Aorta (tissue), 5 donors: ENCODE results near the gene MAB21L4. TPM values are rescaled to one million over a fixed set of nuclear protein-coding genes. Genes with fewer than 3 reads are reported as not detected.

ENCODE experiments used
- ATAC-seq: fragments of 200-7000 bp; cut with Tn5 transposase; one replicate; pipeline ENCODE4 v1.9.1; 2022; ENCODE audit warnings: moderate library complexity; ENCODE audit not compliant: low FRiP score
- DNase-seq, 2 donors: peaks; one replicate each; pipeline ENCODE4 v3.0.0-alpha.2; 2020
- H3K27ac ChIP-seq, 2 donors: one replicate each; pipeline ENCODE4 v1.5.1; 2013; ENCODE audit warnings: low read length in 2 of 2, mild to moderate bottlenecking in 2 of 2, moderate library complexity in 2 of 2, control low read depth in 1 of 2, inconsistent platforms in 1 of 2, low read depth in 1 of 2
- H3K27me3 ChIP-seq, 2 donors: one replicate each; pipeline ENCODE4 v1.6.1; 2013; ENCODE audit warnings: control low read depth in 1 of 2, low read length in 1 of 2, mild to moderate bottlenecking in 1 of 2, moderate library complexity in 1 of 2; ENCODE audit not compliant: insufficient read depth in 2 of 2, control insufficient read depth in 1 of 2
- H3K36me3 ChIP-seq, 2 donors: one replicate each; pipeline ENCODE4 v1.6.1; 2013; ENCODE audit warnings: control low read depth in 1 of 2, low read length in 1 of 2, mild to moderate bottlenecking in 1 of 2; ENCODE audit not compliant: insufficient read depth in 2 of 2, control insufficient read depth in 1 of 2
- H3K4me1 ChIP-seq, 2 donors: one replicate each; pipeline ENCODE4 v1.6.1; 2013; ENCODE audit warnings: low read length in 2 of 2, control low read depth in 1 of 2, mild to moderate bottlenecking in 1 of 2, moderate library complexity in 1 of 2; ENCODE audit not compliant: insufficient read depth in 2 of 2, control insufficient read depth in 1 of 2
- H3K4me3 ChIP-seq, 2 donors: one replicate each; pipeline ENCODE4 v1.5.1; 2013; ENCODE audit warnings: low read length in 2 of 2, control low read depth in 1 of 2, mild to moderate bottlenecking in 1 of 2
- H3K9me3 ChIP-seq: one replicate; pipeline ENCODE4 v1.6.1; 2013; ENCODE audit warnings: mild to moderate bottlenecking, low read length; ENCODE audit not compliant: control insufficient read depth
- WGBS, 2 donors: extraction: QIAGEN DNeasy Blood & Tissue Kit; methylation state at CpG; one replicate each; pipeline ENCODE4 v1.1.7; 2013; 5-methylcytosine and 5-hydroxymethylcytosine counted together
- intact Hi-C, 2 donors: fragments of 100-400 bp; cut with DNase I; formaldehyde crosslinking; loops; one replicate each; pipeline versions ENCODE4 v1.14.2 to v1.15.0; 2022
- polyA plus RNA-seq, 2 donors: library from polyadenylated mRNA; stranded (reverse); fragments of 200-250 nt; gene quantifications; one replicate each; pipeline ENCODE4 v1.2.3, GENCODE V29; 2013
- total RNA-seq, 2 donors: library from RNA; stranded (reverse); fragmentation: NEBNext Ultra II Directional; extraction: Animal tissue kit (Norgen Biotek cat#: 25700); gene quantifications; one replicate each; pipeline ENCODE4 v1.2.1, GENCODE V29; 2021
- donor health status: healthy with polysubstance abuse.
- donor health status: Bipolar disorder and iron deficiency.
- donor health status: DM: no; HTN: no; CAD: no.
- donor health status: DM: no; HTN: no; CAD: no.
- donor health status: DM: yes; HTN: yes; CAD: no.

The MAB21L4 gene
- total and polyA plus RNA-seq, 4 donors, result 5.5 TPM; not detected in 3

- Histone ChIP-seq H3K4me3 (no peak overlapping the region), H3K36me3 (no peaks in the 10 kb centered on the region), H3K27ac (no peak overlapping the region), H3K27me3 (no peaks in the 10 kb centered on the region), H3K4me1 (no peaks in the 10 kb centered on the region), H3K9me3 (no peaks in the 10 kb centered on the region)
- ATAC-seq, result peak; percentile 27
- no peak for DNase-seq
- intact Hi-C loops, result loop anchor here in 1 of 2 donors (5.0 kb wide), 1 partner anchor 327 kb away; no protein-coding TSS in a partner anchor
- WGBS, 2 donors, result 89% methylated on average over 28 of the region's 28 CpGs
Measured at GRCh38 chr2:240839152-240840143, 56.5 kb downstream of the MAB21L4 start.

GRCh38 chr2:240837621-240838020 lies 58.3 kb downstream of the MAB21L4 start:
- DNase-seq, result peak in 1 of 2 donors; percentile 19
- ATAC-seq, result no peak
- Histone ChIP-seq H3K27me3 (no peaks in the 10 kb centered on the region), H3K4me1 (no peaks in the 10 kb centered on the region), H3K4me3 (no peak overlapping the region), H3K9me3 (no peaks in the 10 kb centered on the region), H3K27ac (no peak overlapping the region), H3K36me3 (no peaks in the 10 kb centered on the region)
- WGBS, 2 donors, result 73 to 78% methylated on average over 4 of the region's 4 CpGs
- intact Hi-C loops, result no loop called here

- H3K27ac ChIP-seq, result no peak overlapping the region
- H3K4me3 ChIP-seq, result no peak overlapping the region
- no peaks in the 10 kb centered on the region for H3K36me3 ChIP-seq
- WGBS, 2 donors, result 25 to 29% methylated on average over 15 to 17 of the region's 17 CpGs
- H3K4me1 ChIP-seq, result no peaks in the 10 kb centered on the region
- H3K9me3 ChIP-seq, result no peaks in the 10 kb centered on the region
- intact Hi-C loops, result no loop called here
- H3K27me3 ChIP-seq, result no peaks in the 10 kb centered on the region
- DNase-seq (peak in 1 of 2 donors; percentile 88), ATAC-seq (no peak)
Measured at GRCh38 chr2:240836781-240837467, 59.0 kb downstream of the MAB21L4 start.

Other genes starting within 250 kb of the MAB21L4 start
- not detected for gene AQP12B, start 213.3 kb downstream of the MAB21L4 start, total RNA-seq
- under 1 TPM in 1 of 2 donors, not detected in 1; 0.38 TPM for gene AQP12B, start 213.3 kb downstream of the MAB21L4 start, polyA plus RNA-seq
- gene AQP12A, start 204.3 kb downstream of the MAB21L4 start, total RNA-seq, result not detected
- gene AQP12A, start 204.3 kb downstream of the MAB21L4 start, polyA plus RNA-seq, result 1 to 10 TPM in 1 of 2 donors, not detected in 1; 2.5 TPM
- under 1 TPM; 0.72 to 0.78 TPM for gene KIF1A, start 75.9 kb downstream of the MAB21L4 start, total RNA-seq
- under 1 TPM in 1 of 2 donors, not detected in 1; 0.25 TPM for gene KIF1A, start 75.9 kb downstream of the MAB21L4 start, polyA plus RNA-seq
- gene AGXT, start 27.3 kb downstream of the MAB21L4 start, total RNA-seq, result not detected
- not detected for gene AGXT, start 27.3 kb downstream of the MAB21L4 start, polyA plus RNA-seq
- gene CROCC2, start 10.2 kb upstream of the MAB21L4 start, total RNA-seq, result under 1 TPM; 0.13 to 0.45 TPM
- not detected for gene CROCC2, start 10.2 kb upstream of the MAB21L4 start, polyA plus RNA-seq
- 100 to 1,000 TPM; 108 to 149 TPM for gene SNED1, start 102.5 kb upstream of the MAB21L4 start, total RNA-seq
- gene SNED1, start 102.5 kb upstream of the MAB21L4 start, polyA plus RNA-seq, result 10 to 100 TPM in 1 of 2 donors, 1 to 10 TPM in 1; 5.9 to 27.3 TPM
- 10 to 100 TPM; 24.4 to 36.4 TPM for gene MTERF4, start 206.1 kb upstream of the MAB21L4 start, total RNA-seq
- 10 to 100 TPM; 26.3 to 38.4 TPM for gene MTERF4, start 206.1 kb upstream of the MAB21L4 start, polyA plus RNA-seq